Keratinocyte (primary cell): ENCODE measurements around the gene PARL. TPM values are rescaled to one million over a fixed set of nuclear protein-coding genes. Genes with fewer than 3 reads are reported as not detected.

Experiments used
- DNase-seq: peaks from one replicate; pipeline ENCODE4 v3.0.0-alpha.2; 2011; ENCODE audit warnings: low read depth, missing footprints, low spot score
- FAIRE-seq: peaks from 2 replicates; lab custom pipeline; 2011; peaks lifted over from hg19 to GRCh38; lab: Jason Lieb, UNC
- H2AFZ ChIP-seq: 2 replicates; pipeline ENCODE4 v1.6.0; 2012; ENCODE audit warnings: low read length, control low read depth, inconsistent platforms; ENCODE audit not compliant: control insufficient read depth
- H3K27ac ChIP-seq: 2 replicates; pipeline ENCODE4 v1.5.1; 2011; ENCODE audit warnings: low read length; ENCODE audit not compliant: control insufficient read depth, insufficient read depth
- H3K27me3 ChIP-seq: 3 replicates; pipeline ENCODE4 v1.6.0; 2011; ENCODE audit warnings: low read length; ENCODE audit not compliant: control insufficient read depth, insufficient read depth; ENCODE audit errors: extremely low read depth
- H3K36me3 ChIP-seq, 2 experiments: 2 replicates in 1 of 2; 3 replicates in 1 of 2; pipeline ENCODE4 v1.5.1; 2011; ENCODE audit warnings: low read length in 2 of 2, mild to moderate bottlenecking in 1 of 2; ENCODE audit not compliant: control insufficient read depth in 2 of 2, insufficient read depth in 2 of 2; ENCODE audit errors: extremely low read depth in 1 of 2
- H3K4me1 ChIP-seq: 3 replicates; pipeline ENCODE4 v1.5.1; 2011; ENCODE audit warnings: low read length; ENCODE audit not compliant: control insufficient read depth, insufficient read depth; ENCODE audit errors: extremely low read depth
- H3K4me2 ChIP-seq: 3 replicates; pipeline ENCODE4 v1.6.0; 2011; ENCODE audit warnings: low read depth, low read length; ENCODE audit not compliant: control insufficient read depth, insufficient read depth; ENCODE audit errors: extremely low read depth
- H3K4me3 ChIP-seq, 3 experiments: fragments of 200-600 bp in 1 of 3; sonication (generic) in 1 of 3; 2 replicates in 2 of 3; 3 replicates in 1 of 3; pipeline ENCODE4 v1.5.1; 2011 to 2016; ENCODE audit warnings: low read length in 3 of 3, mild to moderate bottlenecking in 3 of 3, control low read depth in 2 of 3, inconsistent platforms in 1 of 3, low read depth in 1 of 3, mixed read lengths in 1 of 3, mixed run types in 1 of 3, moderate library complexity in 1 of 3; ENCODE audit not compliant: control insufficient read depth in 2 of 3, insufficient read depth in 2 of 3; ENCODE audit errors: extremely low read depth in 1 of 3
- H3K79me2 ChIP-seq: 2 replicates; pipeline ENCODE4 v1.6.0; 2012; ENCODE audit warnings: low read length; ENCODE audit not compliant: control insufficient read depth, insufficient read depth
- H3K9ac ChIP-seq: 3 replicates; pipeline ENCODE4 v1.6.0; 2011; ENCODE audit warnings: low read length; ENCODE audit not compliant: control insufficient read depth, insufficient read depth; ENCODE audit errors: extremely low read depth
- H3K9me1 ChIP-seq: 3 replicates; pipeline ENCODE4 v1.6.0; 2011; ENCODE audit warnings: low read length; ENCODE audit not compliant: control insufficient read depth, insufficient read depth; ENCODE audit errors: extremely low read depth
- H3K9me3 ChIP-seq: 2 replicates; pipeline ENCODE4 v1.5.1; 2012; ENCODE audit warnings: low read depth, low read length; ENCODE audit not compliant: control insufficient read depth
- H4K20me1 ChIP-seq: 3 replicates; pipeline ENCODE4 v1.6.0; 2011; ENCODE audit warnings: low read length; ENCODE audit not compliant: control insufficient read depth, insufficient read depth; ENCODE audit errors: extremely low read depth
- CTCF ChIP-seq, 3 experiments: IDR thresholded peaks in 1 of 3; conservative IDR thresholded peaks in 1 of 3; optimal IDR thresholded peaks in 1 of 3; 2 replicates in 2 of 3; 3 replicates in 1 of 3; pipeline versions ENCODE3 to v1.5.1; 2011; ENCODE audit warnings: low read length in 3 of 3, mild to moderate bottlenecking in 3 of 3, moderate library complexity in 2 of 3, control low read depth in 1 of 3, inconsistent platforms in 1 of 3; ENCODE audit not compliant: insufficient read depth in 2 of 3; ENCODE audit errors: extremely low read depth in 1 of 3
- EZH2 ChIP-seq: IDR thresholded peaks from one replicate; pipeline ENCODE4 v1.6.1; 2012; ENCODE audit warnings: inconsistent platforms, mild to moderate bottlenecking, low read length, moderate library complexity
- dilution Hi-C: fragments of 300-500 bp; cut with MboI; formaldehyde crosslinking; loops from one replicate; pipeline ENCODE4 v1.7.0; 2020; ENCODE audit warnings: low sequenced_read_pairs; ENCODE audit not compliant: extremely low pct_ligation_motif_present
- polyA plus RNA-seq, 5 experiments: library from polyadenylated mRNA; depleted of rRNA in 3 of 5; stranded (reverse) in 3 of 5; stranded (forward) in 1 of 5; unstranded in 1 of 5; fragments of >200 nt; gene quantifications; 1 replicate in 1 of 5; 2 replicates in 3 of 5; 3 replicates in 1 of 5; pipeline versions ENCODE4 v1.2.1 to v1.2.3, GENCODE V29; 2011 to 2012; ENCODE audit warnings: missing spikeins in 2 of 5, low read depth in 1 of 5, low replicate concordance in 1 of 5

PARL gene
- polyA plus RNA-seq, 1 donor (not counting 4 experiments of a cell fraction or from before 2014, with no cell fraction given), result 68.9 TPM

GRCh38 chr3:183884097-183884426 lies 618 bp downstream of the PARL start:
- H3K9ac ChIP-seq, result peak overlapping the region; percentile 85
- DNase-seq (no peak), FAIRE-seq (no peak)
- H4K20me1 ChIP-seq, result no peaks in the 10 kb centered on the region
- peak overlapping the region; percentile 73 for H3K27ac ChIP-seq
- peak overlapping the region; percentile 100 for H2AFZ ChIP-seq
- H3K79me2 ChIP-seq, result peaks cover 51% of the 10 kb centered on the region
- H3K4me3 ChIP-seq, result peak overlapping the region; percentile 77 to 90 (median 85)
- H3K9me1 ChIP-seq, result no peaks in the 10 kb centered on the region
- dilution Hi-C loops, result no loop called here
- peaks cover 12% of the 10 kb centered on the region for H3K4me1 ChIP-seq
- no peaks in the 10 kb centered on the region for H3K27me3 ChIP-seq
- H3K36me3 ChIP-seq, result no peaks in the 10 kb centered on the region
- H3K4me2 ChIP-seq, result peak overlapping the region; percentile 88
- TF ChIP-seq CTCF (optimal IDR thresholded peaks at IDR 0.05 in 1 of 3, IDR thresholded peaks at IDR 0.05 in 1 of 3, conservative IDR thresholded peaks at IDR 0.05 in 1 of 3; ENCODE audit: extremely low read depth in 1 of 3, insufficient read depth in 2 of 3, low read length in 3 of 3) (no peak), EZH2 (no peak)
- no peaks in the 10 kb centered on the region for H3K9me3 ChIP-seq

- Histone ChIP-seq H4K20me1 (no peaks in the 10 kb centered on the region), H3K9ac (peak overlapping the region; percentile 85), H2AFZ (no peak overlapping the region), H3K79me2 (peaks cover 57% of the 10 kb centered on the region), H3K27me3 (no peaks in the 10 kb centered on the region), H3K4me1 (peaks cover 12% of the 10 kb centered on the region), H3K4me2 (peak overlapping the region; percentile 88), H3K27ac (peak overlapping the region; percentile 73), H3K9me3 (no peaks in the 10 kb centered on the region), H3K36me3 (no peaks in the 10 kb centered on the region), H3K4me3 (peak overlapping the region; percentile 77 to 90 (median 85)), H3K9me1 (no peaks in the 10 kb centered on the region)
- TF ChIP-seq CTCF (optimal IDR thresholded peaks at IDR 0.05 in 1 of 3, IDR thresholded peaks at IDR 0.05 in 1 of 3, conservative IDR thresholded peaks at IDR 0.05 in 1 of 3; ENCODE audit: extremely low read depth in 1 of 3, insufficient read depth in 2 of 3, low read length in 3 of 3), result no peak
- TF ChIP-seq EZH2, result no peak
- DNase-seq, result no peak
- dilution Hi-C loops, result no loop called here
- no peak for FAIRE-seq
Observed at GRCh38 chr3:183883291-183884096, 1.2 kb downstream of the PARL start.
